Activated B cell treated with CpG ODN at 0.5 μM for 24 hours (primary cell): ENCODE data around the gene ITGB2. TPM values are rescaled to one million over a fixed set of nuclear protein-coding genes. Genes with fewer than 3 reads are reported as not detected.
A peak's percentile ranks its signal among the peaks of the same experiment; 100 is the strongest.

Experiments
- ATAC-seq: fragments of 200-7000 bp; cut with Tn5 transposase; one replicate; pipeline ENCODE4 v1.10.0; 2021; ENCODE audit warnings: low read depth, mild to moderate bottlenecking, moderate library complexity
- CTCF ChIA-PET: fragments of 350-600 bp; sonication (Branson Sonifier 250); formaldehyde crosslinking; loops from one replicate; lab custom pipeline; 2021; ENCODE audit warnings: antibody characterized with exemption; lab: Charles Lee
- POLR2A ChIA-PET: fragments of 350-600 bp; sonication (Branson Sonifier 250); formaldehyde crosslinking; loops from one replicate; lab custom pipeline; 2021; ENCODE audit warnings: antibody characterized with exemption; lab: Charles Lee
- DNase-seq: peaks from one replicate; pipeline ENCODE4 v3.0.0; 2022
- H3K27ac Mint-ChIP-seq: one replicate; pipeline ENCODE4 v1.8.0; 2020; ENCODE audit warnings: mixed read lengths
- H3K27me3 Mint-ChIP-seq: one replicate; pipeline ENCODE4 v1.8.0; 2021; ENCODE audit warnings: mixed read lengths
- H3K36me3 Mint-ChIP-seq: one replicate; pipeline ENCODE4 v1.8.0; 2021; ENCODE audit warnings: low read depth, mixed read lengths
- H3K4me1 Mint-ChIP-seq: one replicate; pipeline ENCODE4 v1.8.0; 2021; ENCODE audit warnings: mixed read lengths
- H3K4me3 Mint-ChIP-seq: one replicate; pipeline ENCODE4 v1.8.0; 2020; ENCODE audit warnings: mild to moderate bottlenecking, mixed read lengths
- H3K9me3 Mint-ChIP-seq: one replicate; pipeline ENCODE4 v1.8.0; 2020; ENCODE audit warnings: mixed read lengths
- intact Hi-C: fragments of 100-400 bp; cut with micrococcal nuclease; formaldehyde crosslinking; loops from one replicate; pipeline ENCODE4 v1.15.1; 2024
- total RNA-seq: library from RNA; stranded (reverse); gene quantifications from 2 replicates; pipeline ENCODE4 v1.2.3, GENCODE V29; 2022
- TF ChIP-seq, protein P1 (sequence below): fragments of 200-600 bp; IDR thresholded peaks from one replicate; pipeline ENCODE4 v1.8.0; 2022; ENCODE audit warnings: antibody characterized with exemption, mild to moderate bottlenecking

ITGB2 gene
- total RNA-seq, 1 donor from 2014 or later = 124 TPM

DNA sequence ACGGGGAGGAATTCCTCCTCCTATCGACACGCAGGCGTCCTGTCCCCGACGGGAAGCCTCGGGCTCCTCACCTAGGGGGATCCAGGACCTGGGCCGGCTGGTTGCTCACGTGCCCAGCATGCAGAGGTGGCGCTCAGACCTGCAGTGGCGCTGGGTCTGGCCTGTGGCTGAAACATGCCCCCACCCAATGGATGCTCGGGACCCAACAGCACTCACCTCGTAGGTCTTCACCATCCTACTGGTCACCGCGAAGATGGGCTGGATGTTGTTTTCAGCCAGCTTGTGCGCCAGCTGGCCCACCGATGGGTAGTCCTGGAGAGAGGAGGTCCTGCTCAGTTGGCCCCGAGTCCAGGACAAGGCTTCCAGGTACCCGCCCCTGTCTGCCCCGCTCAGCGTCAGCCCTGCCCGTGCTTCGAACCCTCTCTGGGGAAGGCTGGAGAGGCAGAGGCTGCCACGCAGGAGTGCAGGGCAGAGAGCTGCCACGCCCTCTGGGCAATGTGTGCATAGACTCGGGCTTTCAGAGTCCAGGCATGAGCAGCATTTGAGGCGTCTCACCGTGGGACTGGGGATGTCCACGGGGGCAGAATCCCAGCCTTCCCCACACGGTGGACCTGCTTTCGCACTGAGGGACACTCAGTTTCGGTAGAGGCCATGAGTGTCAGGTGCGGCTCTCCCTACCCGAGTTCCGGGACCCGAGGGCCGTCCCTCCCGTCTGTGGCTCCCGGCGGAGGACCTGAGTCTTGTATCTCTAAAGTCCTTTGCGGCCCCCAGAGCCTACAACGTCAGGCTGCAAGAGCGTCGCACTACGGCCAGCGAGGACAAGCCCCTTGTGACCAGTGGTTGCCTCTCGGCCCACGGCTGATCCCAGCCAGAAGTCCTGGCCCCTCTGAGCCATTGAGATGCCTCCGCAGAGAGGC lies 21.6 kb downstream of the ITGB2 start:
- POLR2A ChIA-PET = interaction anchor here (9.0 kb wide), 1 partner anchor 31 kb away, joined by 84 read pairs; no protein-coding TSS in a partner anchor
- no peak for ATAC-seq

DNA sequence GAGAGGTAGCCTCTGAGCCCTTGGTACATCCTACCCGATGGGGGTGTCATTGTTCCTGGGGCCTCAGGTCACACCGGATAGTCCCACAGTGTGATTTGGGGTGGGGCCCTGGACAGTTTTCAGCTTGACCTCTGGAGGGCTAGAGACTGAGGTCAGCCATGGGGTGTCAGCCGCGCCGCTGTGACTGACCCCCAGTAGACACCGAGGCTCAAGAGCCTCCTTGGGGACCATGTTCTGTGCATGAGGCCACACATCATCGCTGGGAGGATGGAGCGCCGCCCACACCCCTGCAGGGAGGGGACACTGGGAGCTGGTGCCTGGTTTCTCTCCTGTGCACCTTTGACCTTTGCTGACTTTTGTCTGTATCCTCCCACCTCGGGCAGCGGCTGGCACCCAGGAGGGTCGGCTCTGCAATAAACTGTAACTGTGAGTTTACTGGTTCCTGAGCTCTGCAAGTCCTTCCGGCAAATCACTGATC lies 22.6 kb downstream of the ITGB2 start:
- ChIA-PET POLR2A (interaction anchor here (0.8 to 9.0 kb wide), 3 partner anchors 17 to 32 kb away, joined by 5 to 84 read pairs (median 7); no protein-coding TSS in a partner anchor), CTCF (interaction anchor here (0.6 to 1.1 kb wide), 3 partner anchors 9 to 96 kb away, joined by 3 to 4 read pairs (median 4); partner anchors contain the start of gene UBE2G2)
- ATAC-seq (no peak), DNase-seq (no peak)
- Mint-ChIP-seq H3K36me3 (peaks cover 71% of the 10 kb centered on the region), H3K27ac (no peak overlapping the region), H3K4me3 (no peak overlapping the region), H3K9me3 (no peaks in the 10 kb centered on the region), H3K4me1 (peaks cover 23% of the 10 kb centered on the region), H3K27me3 (no peaks in the 10 kb centered on the region)
- intact Hi-C loops = no loop called here
- TF ChIP-seq, protein P1, sequence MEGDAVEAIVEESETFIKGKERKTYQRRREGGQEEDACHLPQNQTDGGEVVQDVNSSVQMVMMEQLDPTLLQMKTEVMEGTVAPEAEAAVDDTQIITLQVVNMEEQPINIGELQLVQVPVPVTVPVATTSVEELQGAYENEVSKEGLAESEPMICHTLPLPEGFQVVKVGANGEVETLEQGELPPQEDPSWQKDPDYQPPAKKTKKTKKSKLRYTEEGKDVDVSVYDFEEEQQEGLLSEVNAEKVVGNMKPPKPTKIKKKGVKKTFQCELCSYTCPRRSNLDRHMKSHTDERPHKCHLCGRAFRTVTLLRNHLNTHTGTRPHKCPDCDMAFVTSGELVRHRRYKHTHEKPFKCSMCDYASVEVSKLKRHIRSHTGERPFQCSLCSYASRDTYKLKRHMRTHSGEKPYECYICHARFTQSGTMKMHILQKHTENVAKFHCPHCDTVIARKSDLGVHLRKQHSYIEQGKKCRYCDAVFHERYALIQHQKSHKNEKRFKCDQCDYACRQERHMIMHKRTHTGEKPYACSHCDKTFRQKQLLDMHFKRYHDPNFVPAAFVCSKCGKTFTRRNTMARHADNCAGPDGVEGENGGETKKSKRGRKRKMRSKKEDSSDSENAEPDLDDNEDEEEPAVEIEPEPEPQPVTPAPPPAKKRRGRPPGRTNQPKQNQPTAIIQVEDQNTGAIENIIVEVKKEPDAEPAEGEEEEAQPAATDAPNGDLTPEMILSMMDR = no peak

More for the DNA sequence above, 21.6 kb downstream of the ITGB2 start:
- Mint-ChIP-seq H3K4me1 (peaks cover 18% of the 10 kb centered on the region), H3K27me3 (no peaks in the 10 kb centered on the region), H3K9me3 (no peaks in the 10 kb centered on the region), H3K4me3 (no peak overlapping the region), H3K36me3 (peaks cover 71% of the 10 kb centered on the region), H3K27ac (no peak overlapping the region)
- DNase-seq = no peak
- CTCF ChIA-PET = no interaction called here
- TF ChIP-seq, protein P1 = no peak
- intact Hi-C loops = no loop called here

DNA sequence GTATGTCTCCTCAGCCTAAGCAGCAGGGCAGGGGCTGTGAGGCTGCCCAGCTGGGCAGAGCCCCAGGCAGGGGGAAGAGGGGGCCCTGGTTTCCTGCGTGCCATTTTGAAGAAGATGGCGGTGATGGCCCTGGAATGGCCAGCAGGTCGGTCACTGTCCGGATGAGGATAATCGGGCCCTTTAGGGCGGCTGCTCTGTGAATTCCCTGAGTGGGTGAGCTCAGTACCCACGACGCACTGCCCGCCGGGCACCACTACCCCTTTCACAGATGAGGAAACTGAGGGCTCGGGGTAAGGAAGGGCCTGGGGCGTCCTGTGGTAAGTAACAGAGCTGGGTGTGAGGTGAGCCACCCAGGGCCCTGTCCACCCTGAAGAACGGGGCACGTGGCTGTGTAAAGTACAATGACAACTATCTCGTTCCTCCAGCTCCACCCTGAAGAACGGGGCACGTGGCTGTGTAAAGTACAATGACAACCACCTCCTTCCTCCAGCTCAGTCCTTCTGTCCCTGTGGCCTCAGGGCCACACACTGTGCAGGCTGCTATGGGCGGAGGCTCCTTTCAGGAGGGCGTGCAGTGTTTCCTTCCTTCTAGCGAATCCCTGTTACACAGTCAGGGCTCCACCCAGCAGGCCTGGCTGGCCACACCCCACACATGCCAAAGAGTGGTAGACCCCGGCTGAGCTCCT lies 23.2 kb downstream of the ITGB2 start:
- Mint-ChIP-seq H3K27me3 (no peaks in the 10 kb centered on the region), H3K4me3 (no peak overlapping the region), H3K36me3 (peaks cover 67% of the 10 kb centered on the region), H3K9me3 (no peaks in the 10 kb centered on the region), H3K4me1 (peaks cover 25% of the 10 kb centered on the region), H3K27ac (no peak overlapping the region)
- ATAC-seq (peak; percentile 35), DNase-seq (no peak)
- ChIA-PET CTCF (interaction anchor here (1.0 to 1.1 kb wide), 3 partner anchors 9 to 96 kb away, joined by 3 to 4 read pairs (median 4); partner anchors contain the start of gene UBE2G2), POLR2A (interaction anchor here (1.2 to 9.0 kb wide), 2 partner anchors 17 to 33 kb away, joined by 7 to 84 read pairs; no protein-coding TSS in a partner anchor)
- TF ChIP-seq, protein P1 = no peak
- intact Hi-C loops = no loop called here

DNA sequence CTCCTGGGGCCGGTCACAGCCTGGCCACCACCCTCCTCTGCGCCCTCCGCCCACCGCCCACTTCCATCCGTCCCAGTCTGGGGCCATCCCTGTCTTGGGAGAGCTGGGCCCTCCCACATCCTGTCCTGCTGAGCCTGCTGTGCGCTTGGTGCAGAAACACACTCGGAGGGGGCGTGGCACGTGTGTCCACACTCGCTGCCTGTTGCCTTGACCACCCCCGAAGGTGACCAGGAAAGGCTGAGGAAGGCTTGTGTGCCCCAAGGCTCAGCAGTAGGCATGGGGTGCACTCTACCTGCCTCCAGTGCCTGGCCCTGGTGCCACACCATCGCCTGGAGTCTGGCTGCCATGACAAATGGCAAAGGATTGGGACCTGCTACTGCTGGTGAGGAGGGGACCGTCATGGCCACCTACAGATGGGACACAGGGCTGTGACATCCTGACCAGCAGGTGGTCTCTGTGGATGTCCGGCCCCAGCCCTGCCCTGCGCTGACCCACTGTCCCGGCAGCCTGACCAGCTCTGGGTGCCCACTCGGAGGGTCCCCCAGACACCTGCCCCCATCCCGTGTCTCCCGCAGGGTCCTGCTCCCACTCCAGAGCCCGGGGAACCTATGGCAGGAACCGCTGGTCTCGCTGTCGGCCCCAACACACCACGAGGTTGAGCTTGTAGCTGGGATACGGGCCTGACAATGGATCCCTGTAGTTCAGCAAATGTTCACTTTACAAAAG lies 24.0 kb downstream of the ITGB2 start:
- Mint-ChIP-seq H3K27me3 (no peaks in the 10 kb centered on the region), H3K27ac (no peak overlapping the region), H3K9me3 (no peaks in the 10 kb centered on the region), H3K4me3 (no peak overlapping the region), H3K4me1 (peaks cover 27% of the 10 kb centered on the region), H3K36me3 (peaks cover 59% of the 10 kb centered on the region)
- ChIA-PET POLR2A (interaction anchor here (0.6 to 9.0 kb wide), 3 partner anchors 16 to 33 kb away, joined by 5 to 84 read pairs (median 7); no protein-coding TSS in a partner anchor), CTCF (interaction anchor here (1.1 to 7.1 kb wide), 2 partner anchors 36 to 95 kb away, joined by 3 to 97 read pairs; partner anchors contain the start of gene UBE2G2)
- DNase-seq (no peak), ATAC-seq (no peak)
- TF ChIP-seq, protein P1 = no peak
- intact Hi-C loops = no loop called here
